Loucy (cell line): Measurements from ENCODE around the gene RUNX1.

ENCODE experiments used
- H2AFZ ChIP-seq: fragments of 200-600 bp; sonication (generic); 2 replicates; pipeline ENCODE4 v1.6.0; 2016; ENCODE audit warnings: antibody characterized with exemption, mild to moderate bottlenecking, low read length, moderate library complexity
- H3F3A ChIP-seq: fragments of 200-600 bp; 2 replicates; pipeline ENCODE4 v1.6.0; 2016; ENCODE audit warnings: antibody characterized with exemption, low read depth, mild to moderate bottlenecking
- H3K27me3 ChIP-seq: fragments of 200-600 bp; sonication (generic); 2 replicates; pipeline ENCODE4 v1.6.1; 2014; ENCODE audit warnings: low read length, mild to moderate bottlenecking; ENCODE audit not compliant: insufficient read depth, poor library complexity, severe bottlenecking
- H3K36me3 ChIP-seq: fragments of 200-600 bp; sonication (generic); 2 replicates; pipeline ENCODE4 v1.6.1; 2016; ENCODE audit warnings: low read length; ENCODE audit not compliant: insufficient read depth
- H3K4me1 ChIP-seq: fragments of 200-600 bp; sonication (generic); 2 replicates; pipeline ENCODE4 v1.5.1; 2014; ENCODE audit warnings: low read length, mild to moderate bottlenecking; ENCODE audit not compliant: insufficient read depth, poor library complexity, severe bottlenecking
- H3K4me2 ChIP-seq: fragments of 200-600 bp; sonication (generic); 2 replicates; pipeline ENCODE4 v1.6.0; 2014; ENCODE audit warnings: antibody characterized with exemption, low read length, low read depth, mild to moderate bottlenecking; ENCODE audit not compliant: poor library complexity, severe bottlenecking
- H3K4me3 ChIP-seq: fragments of 200-600 bp; sonication (generic); 2 replicates; pipeline ENCODE4 v1.5.1; 2014; ENCODE audit warnings: low read length, mild to moderate bottlenecking, mixed read lengths; ENCODE audit not compliant: poor library complexity, severe bottlenecking
- H3K79me2 ChIP-seq: fragments of 200-600 bp; sonication (generic); 2 replicates; pipeline ENCODE4 v1.6.1; 2014; ENCODE audit warnings: low read length; ENCODE audit not compliant: insufficient read depth
- H3K9ac ChIP-seq: fragments of 200-600 bp; sonication (generic); 2 replicates; pipeline ENCODE4 v1.6.0; 2014; ENCODE audit warnings: mild to moderate bottlenecking, low read depth, low read length, moderate library complexity; ENCODE audit not compliant: poor library complexity, severe bottlenecking
- H3K9me2 ChIP-seq: fragments of 200-600 bp; sonication (generic); replicated peaks from 2 replicates; pipeline ENCODE4 v1.6.1; 2016; ENCODE audit warnings: low read depth, low read length, mixed read lengths
- H3K9me3 ChIP-seq: fragments of 200-600 bp; sonication (generic); 2 replicates; pipeline ENCODE4 v1.6.1; 2014; ENCODE audit warnings: mild to moderate bottlenecking, antibody characterized with exemption, low read length, low read depth; ENCODE audit not compliant: insufficient read depth
- H4K20me1 ChIP-seq: fragments of 200-600 bp; sonication (generic); 2 replicates; pipeline ENCODE4 v1.6.0; 2014; ENCODE audit warnings: antibody characterized with exemption, low read length, mild to moderate bottlenecking; ENCODE audit not compliant: insufficient read depth, poor library complexity, severe bottlenecking
- CTCF ChIP-seq: fragments of 200-600 bp; sonication (generic); conservative IDR thresholded peaks from 2 replicates; pipeline ENCODE4 v1.5.1; 2014; ENCODE audit warnings: mild to moderate bottlenecking, antibody characterized with exemption, low read length
- EZH2phosphoT487 ChIP-seq: fragments of 200-600 bp; IDR thresholded peaks from 2 replicates; pipeline ENCODE4 v1.6.1; 2018; ENCODE audit warnings: antibody characterized with exemption, mild to moderate bottlenecking, moderate library complexity, borderline replicate concordance

Gene RUNX1

GRCh38 chr21:34932233-34932632 is 116.9 kb downstream of the RUNX1 start:
- Histone ChIP-seq H3K4me1 (peaks cover 76% of the 10 kb centered on the region), H3K9ac (no peak overlapping the region), H3K79me2 (peaks cover 92% of the 10 kb centered on the region), H3K36me3 (peaks cover 32% of the 10 kb centered on the region; the same call in 1 of the 2 replicates), H3K4me3 (no peak overlapping the region), H2AFZ (no peak overlapping the region), H3K27me3 (no peaks in the 10 kb centered on the region), H3K9me2 (no peaks in the 10 kb centered on the region), H3K4me2 (peak overlapping the region; percentile 70), H3F3A (0 out of 2 replicates have a peak, but pooled peaks cover 6% of the 10 kb centered on the region), H4K20me1 (peaks cover 69% of the 10 kb centered on the region), H3K9me3 (no peaks in the 10 kb centered on the region)
- no peak for TF ChIP-seq EZH2phosphoT487
- TF ChIP-seq CTCF: no peak

GRCh38 chr21:34930971-34931370 is 118.1 kb downstream of the RUNX1 start:
- Histone ChIP-seq H3F3A (no peaks in the 10 kb centered on the region), H3K4me2 (no peak overlapping the region), H3K4me1 (peaks cover 67% of the 10 kb centered on the region), H3K4me3 (no peak overlapping the region), H2AFZ (no peak overlapping the region), H3K9me2 (no peaks in the 10 kb centered on the region), H4K20me1 (peaks cover 66% of the 10 kb centered on the region), H3K9ac (no peak overlapping the region), H3K27me3 (no peaks in the 10 kb centered on the region), H3K36me3 (peaks cover 35% of the 10 kb centered on the region; the same call in 1 of the 2 replicates), H3K79me2 (peaks cover 95% of the 10 kb centered on the region), H3K9me3 (no peaks in the 10 kb centered on the region)
- TF ChIP-seq EZH2phosphoT487 (no peak), CTCF (no peak)

GRCh38 chr21:34928637-34929036 is 120.5 kb downstream of the RUNX1 start:
- peaks cover 50% of the 10 kb centered on the region; the same call in 1 of the 2 replicates for H3K36me3 ChIP-seq
- peaks cover 94% of the 10 kb centered on the region for H3K79me2 ChIP-seq
- H3K9me3 ChIP-seq: no peaks in the 10 kb centered on the region
- peaks cover 77% of the 10 kb centered on the region for H4K20me1 ChIP-seq
- H3K9me2 ChIP-seq: no peaks in the 10 kb centered on the region
- H2AFZ ChIP-seq: no peak overlapping the region
- H3K4me3 ChIP-seq: no peak overlapping the region
- no peaks in the 10 kb centered on the region for H3K27me3 ChIP-seq
- H3K9ac ChIP-seq: no peak overlapping the region
- H3K4me2 ChIP-seq: no peak overlapping the region
- H3K4me1 ChIP-seq: peaks cover 59% of the 10 kb centered on the region
- TF ChIP-seq EZH2phosphoT487 (no peak), CTCF (no peak)
- H3F3A ChIP-seq: no peaks in the 10 kb centered on the region
